Measurements from ENCODE around the gene LRRC14B.

DNA sequence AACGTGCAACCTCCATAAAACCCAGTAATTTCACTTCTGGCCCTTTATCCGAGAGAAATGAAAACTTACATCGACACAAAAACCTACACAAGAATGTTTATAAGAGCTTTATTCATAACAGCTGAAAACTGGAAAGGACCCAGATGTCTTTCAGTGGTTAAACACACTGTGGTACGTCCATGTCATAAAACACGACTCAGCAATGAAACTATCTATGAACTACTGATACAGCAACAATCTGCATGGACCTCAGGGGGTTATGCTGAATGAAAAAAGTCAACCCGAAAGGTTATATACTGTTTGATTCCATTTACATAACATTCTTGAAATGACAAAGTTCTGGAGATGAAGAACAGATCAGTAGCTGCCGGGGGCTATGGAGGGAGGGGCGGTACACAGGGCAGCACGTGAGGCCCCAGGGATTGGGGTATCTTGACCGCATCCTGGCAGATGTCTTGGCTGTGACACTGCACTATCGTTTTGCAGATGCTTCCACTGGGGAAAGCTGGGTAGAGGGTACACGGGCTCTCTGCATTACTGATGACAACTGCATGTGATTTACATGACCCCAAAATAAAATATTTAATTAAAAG lies 22.6 kb downstream of the LRRC14B start:
- TF ChIP-seq, protein P1, sequence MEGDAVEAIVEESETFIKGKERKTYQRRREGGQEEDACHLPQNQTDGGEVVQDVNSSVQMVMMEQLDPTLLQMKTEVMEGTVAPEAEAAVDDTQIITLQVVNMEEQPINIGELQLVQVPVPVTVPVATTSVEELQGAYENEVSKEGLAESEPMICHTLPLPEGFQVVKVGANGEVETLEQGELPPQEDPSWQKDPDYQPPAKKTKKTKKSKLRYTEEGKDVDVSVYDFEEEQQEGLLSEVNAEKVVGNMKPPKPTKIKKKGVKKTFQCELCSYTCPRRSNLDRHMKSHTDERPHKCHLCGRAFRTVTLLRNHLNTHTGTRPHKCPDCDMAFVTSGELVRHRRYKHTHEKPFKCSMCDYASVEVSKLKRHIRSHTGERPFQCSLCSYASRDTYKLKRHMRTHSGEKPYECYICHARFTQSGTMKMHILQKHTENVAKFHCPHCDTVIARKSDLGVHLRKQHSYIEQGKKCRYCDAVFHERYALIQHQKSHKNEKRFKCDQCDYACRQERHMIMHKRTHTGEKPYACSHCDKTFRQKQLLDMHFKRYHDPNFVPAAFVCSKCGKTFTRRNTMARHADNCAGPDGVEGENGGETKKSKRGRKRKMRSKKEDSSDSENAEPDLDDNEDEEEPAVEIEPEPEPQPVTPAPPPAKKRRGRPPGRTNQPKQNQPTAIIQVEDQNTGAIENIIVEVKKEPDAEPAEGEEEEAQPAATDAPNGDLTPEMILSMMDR (IDR thresholded peaks at IDR 0.05), result no peak
- no peak for TF ChIP-seq POLR2AphosphoS5 (IDR thresholded peaks at IDR 0.05)

All from breast epithelium (tissue), 3 donors.